ENCODE data around the gene TAS2R42.

TAS2R42 gene, protein sequence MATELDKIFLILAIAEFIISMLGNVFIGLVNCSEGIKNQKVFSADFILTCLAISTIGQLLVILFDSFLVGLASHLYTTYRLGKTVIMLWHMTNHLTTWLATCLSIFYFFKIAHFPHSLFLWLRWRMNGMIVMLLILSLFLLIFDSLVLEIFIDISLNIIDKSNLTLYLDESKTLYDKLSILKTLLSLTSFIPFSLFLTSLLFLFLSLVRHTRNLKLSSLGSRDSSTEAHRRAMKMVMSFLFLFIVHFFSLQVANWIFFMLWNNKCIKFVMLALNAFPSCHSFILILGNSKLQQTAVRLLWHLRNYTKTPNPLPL
- 0 reads per million in 3 donors for total RNA-seq

DNA sequence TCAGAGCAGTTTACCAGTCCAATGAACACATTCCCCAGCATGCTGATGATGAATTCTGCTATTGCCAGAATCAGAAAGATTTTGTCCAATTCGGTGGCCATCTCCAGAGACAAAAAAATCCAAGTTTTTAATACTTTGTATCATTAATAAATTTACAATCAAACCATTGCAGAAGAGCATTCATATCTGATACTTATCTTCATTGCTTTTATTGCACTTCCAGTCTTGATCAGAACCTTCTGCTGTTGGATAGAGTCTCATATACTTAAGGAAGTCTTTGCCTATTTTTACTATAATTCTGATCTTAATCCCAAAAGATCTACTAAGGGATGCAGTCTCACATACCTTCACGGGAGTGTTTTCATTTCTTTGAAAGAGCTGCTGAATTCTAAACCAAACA lies at the start of gene TAS2R42:
TSS of gene TAS2R42 (minus strand) at position 101 of the 400 bp plus-strand sequence. CDS start at position 101, 0 bp downstream.
- no peak within 1 kb of the TSS for H3K27ac ChIP-seq (ENCODE audit: insufficient read depth, low read length, poor library complexity, severe bottlenecking)
- no peaks in the 10 kb centered on the region for H3K4me1 ChIP-seq (ENCODE audit: control insufficient read depth, insufficient read depth, low read length, poor library complexity, severe bottlenecking)
- DNase-seq, result no peak
- no peaks in the 10 kb centered on the region for H3K9me3 ChIP-seq (ENCODE audit: control insufficient read depth, low read length)
- no peak within 1 kb of the TSS for H3K4me3 ChIP-seq (ENCODE audit: insufficient read depth, low read depth, low read length, poor library complexity, severe bottlenecking)
- H3K27me3 ChIP-seq (replicated peaks; ENCODE audit: control insufficient read depth, insufficient read depth, low read length, poor library complexity, severe bottlenecking), result no peaks in the 10 kb centered on the region
- H3K36me3 ChIP-seq (ENCODE audit: control insufficient read depth, insufficient read depth, low read length), result no peaks in the 10 kb centered on the region

GRCh38 chr12:11233532-11233931 lies 46.8 kb upstream of the TAS2R42 start:
- Histone ChIP-seq H3K9me3 (ENCODE audit: control insufficient read depth, low read length) (no peaks in the 10 kb centered on the region), H3K4me3 (ENCODE audit: insufficient read depth, low read depth, low read length, poor library complexity, severe bottlenecking) (no peak overlapping the region), H3K27me3 (replicated peaks; ENCODE audit: control insufficient read depth, insufficient read depth, low read length, poor library complexity, severe bottlenecking) (no peaks in the 10 kb centered on the region), H3K36me3 (ENCODE audit: control insufficient read depth, insufficient read depth, low read length) (no peaks in the 10 kb centered on the region), H3K27ac (ENCODE audit: insufficient read depth, low read length, poor library complexity, severe bottlenecking) (no peak overlapping the region), H3K4me1 (ENCODE audit: control insufficient read depth, insufficient read depth, low read length, poor library complexity, severe bottlenecking) (no peaks in the 10 kb centered on the region)
- no peak for DNase-seq

GRCh38 chr12:11228296-11228879 lies 41.7 kb upstream of the TAS2R42 start:
- no peaks in the 10 kb centered on the region for H3K9me3 ChIP-seq (ENCODE audit: control insufficient read depth, low read length)
- no peak overlapping the region for H3K4me3 ChIP-seq (ENCODE audit: insufficient read depth, low read depth, low read length, poor library complexity, severe bottlenecking)
- H3K4me1 ChIP-seq (ENCODE audit: control insufficient read depth, insufficient read depth, low read length, poor library complexity, severe bottlenecking), result no peaks in the 10 kb centered on the region
- no peak for DNase-seq
- H3K36me3 ChIP-seq (ENCODE audit: control insufficient read depth, insufficient read depth, low read length), result no peaks in the 10 kb centered on the region
- H3K27ac ChIP-seq (ENCODE audit: insufficient read depth, low read length, poor library complexity, severe bottlenecking), result no peak overlapping the region
- H3K27me3 ChIP-seq (replicated peaks; ENCODE audit: control insufficient read depth, insufficient read depth, low read length, poor library complexity, severe bottlenecking), result no peaks in the 10 kb centered on the region

GRCh38 chr12:11227373-11227772 lies 40.6 kb upstream of the TAS2R42 start:
- no peaks in the 10 kb centered on the region for H3K9me3 ChIP-seq (ENCODE audit: control insufficient read depth, low read length)
- no peak overlapping the region for H3K27ac ChIP-seq (ENCODE audit: insufficient read depth, low read length, poor library complexity, severe bottlenecking)
- no peaks in the 10 kb centered on the region for H3K27me3 ChIP-seq (replicated peaks; ENCODE audit: control insufficient read depth, insufficient read depth, low read length, poor library complexity, severe bottlenecking)
- no peak overlapping the region for H3K4me3 ChIP-seq (ENCODE audit: insufficient read depth, low read depth, low read length, poor library complexity, severe bottlenecking)
- no peaks in the 10 kb centered on the region for H3K36me3 ChIP-seq (ENCODE audit: control insufficient read depth, insufficient read depth, low read length)
- DNase-seq, result no peak
- no peaks in the 10 kb centered on the region for H3K4me1 ChIP-seq (ENCODE audit: control insufficient read depth, insufficient read depth, low read length, poor library complexity, severe bottlenecking)

GRCh38 chr12:11209113-11209512 lies 22.4 kb upstream of the TAS2R42 start:
- no peaks in the 10 kb centered on the region for H3K9me3 ChIP-seq (ENCODE audit: control insufficient read depth, low read length)
- DNase-seq, result no peak
- H3K4me1 ChIP-seq (ENCODE audit: control insufficient read depth, insufficient read depth, low read length, poor library complexity, severe bottlenecking), result no peaks in the 10 kb centered on the region
- no peak overlapping the region for H3K27ac ChIP-seq (ENCODE audit: insufficient read depth, low read length, poor library complexity, severe bottlenecking)
- no peaks in the 10 kb centered on the region for H3K27me3 ChIP-seq (replicated peaks; ENCODE audit: control insufficient read depth, insufficient read depth, low read length, poor library complexity, severe bottlenecking)
- H3K36me3 ChIP-seq (ENCODE audit: control insufficient read depth, insufficient read depth, low read length), result no peaks in the 10 kb centered on the region
- no peak overlapping the region for H3K4me3 ChIP-seq (ENCODE audit: insufficient read depth, low read depth, low read length, poor library complexity, severe bottlenecking)

- Histone ChIP-seq H3K9me3 (ENCODE audit: control insufficient read depth, low read length) (no peaks in the 10 kb centered on the region), H3K4me1 (ENCODE audit: control insufficient read depth, insufficient read depth, low read length, poor library complexity, severe bottlenecking) (no peaks in the 10 kb centered on the region), H3K4me3 (ENCODE audit: insufficient read depth, low read depth, low read length, poor library complexity, severe bottlenecking) (no peak overlapping the region), H3K36me3 (ENCODE audit: control insufficient read depth, insufficient read depth, low read length) (no peaks in the 10 kb centered on the region), H3K27me3 (replicated peaks; ENCODE audit: control insufficient read depth, insufficient read depth, low read length, poor library complexity, severe bottlenecking) (no peaks in the 10 kb centered on the region), H3K27ac (ENCODE audit: insufficient read depth, low read length, poor library complexity, severe bottlenecking) (no peak overlapping the region)
- no peak for DNase-seq
These were observed 17.4 kb upstream of the TAS2R42 start for GRCh38 chr12:11204173-11204572.

DNA sequence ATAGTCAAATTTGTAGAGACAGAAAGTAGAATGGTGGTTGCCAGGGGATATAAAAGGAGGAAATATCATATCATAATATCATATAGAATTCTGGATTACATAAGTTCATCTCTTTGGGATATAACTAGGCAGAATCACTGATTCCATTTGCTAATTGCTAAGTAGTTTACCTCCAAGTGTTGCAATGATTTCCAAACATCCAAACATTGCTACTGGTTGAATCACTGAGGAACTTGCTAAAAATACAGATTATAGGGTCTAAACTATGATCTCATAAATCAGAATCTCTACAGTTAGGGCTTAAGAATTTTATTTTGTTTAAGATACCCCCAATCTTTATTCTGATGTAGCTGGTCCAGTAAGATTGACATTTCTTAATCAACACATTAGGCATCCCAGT lies 16.1 kb upstream of the TAS2R42 start:
- no peak overlapping the region for H3K27ac ChIP-seq (ENCODE audit: insufficient read depth, low read length, poor library complexity, severe bottlenecking)
- H3K36me3 ChIP-seq (ENCODE audit: control insufficient read depth, insufficient read depth, low read length), result no peaks in the 10 kb centered on the region
- no peaks in the 10 kb centered on the region for H3K4me1 ChIP-seq (ENCODE audit: control insufficient read depth, insufficient read depth, low read length, poor library complexity, severe bottlenecking)
- no peak overlapping the region for H3K4me3 ChIP-seq (ENCODE audit: insufficient read depth, low read depth, low read length, poor library complexity, severe bottlenecking)
- no peak for DNase-seq
- no peaks in the 10 kb centered on the region for H3K27me3 ChIP-seq (replicated peaks; ENCODE audit: control insufficient read depth, insufficient read depth, low read length, poor library complexity, severe bottlenecking)
- no peaks in the 10 kb centered on the region for H3K9me3 ChIP-seq (ENCODE audit: control insufficient read depth, low read length)

DNA sequence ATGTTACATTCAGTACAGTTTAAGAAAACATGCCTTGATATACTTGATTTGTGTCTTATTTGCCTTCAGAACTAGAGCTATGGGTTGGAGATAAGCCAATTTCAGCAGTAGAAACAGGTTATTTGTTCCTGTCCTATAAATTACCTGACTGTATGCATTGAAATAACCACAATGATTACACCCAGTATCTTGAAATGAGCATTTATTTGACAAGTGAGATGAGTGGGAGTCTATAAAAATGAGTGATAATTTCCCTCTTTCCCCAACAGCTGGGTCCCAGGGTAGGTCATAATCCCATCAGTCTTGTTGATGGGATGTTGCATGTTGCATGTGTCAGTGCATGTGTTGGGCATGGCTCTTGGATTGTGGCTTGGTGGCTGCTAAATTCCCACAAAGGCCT lies 3.7 kb downstream of the TAS2R42 start:
- H3K9me3 ChIP-seq (ENCODE audit: control insufficient read depth, low read length), result no peaks in the 10 kb centered on the region
- no peak overlapping the region for H3K27ac ChIP-seq (ENCODE audit: insufficient read depth, low read length, poor library complexity, severe bottlenecking)
- H3K36me3 ChIP-seq (ENCODE audit: control insufficient read depth, insufficient read depth, low read length), result no peaks in the 10 kb centered on the region
- no peaks in the 10 kb centered on the region for H3K4me1 ChIP-seq (ENCODE audit: control insufficient read depth, insufficient read depth, low read length, poor library complexity, severe bottlenecking)
- H3K27me3 ChIP-seq (replicated peaks; ENCODE audit: control insufficient read depth, insufficient read depth, low read length, poor library complexity, severe bottlenecking), result no peaks in the 10 kb centered on the region
- no peak overlapping the region for H3K4me3 ChIP-seq (ENCODE audit: insufficient read depth, low read depth, low read length, poor library complexity, severe bottlenecking)
- DNase-seq, result no peak

DNA sequence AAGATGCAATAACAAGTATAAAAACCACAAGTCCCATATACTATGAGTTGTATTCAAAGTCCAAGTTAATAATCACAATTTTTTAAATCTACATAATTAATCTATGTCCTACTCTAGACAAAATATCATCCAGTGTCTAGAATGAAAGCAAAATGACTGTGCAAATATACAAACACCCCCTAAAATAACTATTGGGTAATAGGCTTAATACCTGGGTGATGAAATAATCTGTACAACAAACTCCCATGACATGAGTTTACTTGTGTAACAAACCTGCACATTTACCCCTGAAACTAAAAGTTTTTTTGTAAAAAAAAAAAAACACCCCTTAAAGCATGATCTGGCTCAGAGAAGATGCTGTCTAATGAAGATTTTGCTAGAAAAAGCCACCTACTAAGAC lies 4.2 kb downstream of the TAS2R42 start:
- H3K4me3 ChIP-seq (ENCODE audit: insufficient read depth, low read depth, low read length, poor library complexity, severe bottlenecking), result no peak overlapping the region
- H3K36me3 ChIP-seq (ENCODE audit: control insufficient read depth, insufficient read depth, low read length), result no peaks in the 10 kb centered on the region
- no peaks in the 10 kb centered on the region for H3K9me3 ChIP-seq (ENCODE audit: control insufficient read depth, low read length)
- no peak for DNase-seq
- H3K4me1 ChIP-seq (ENCODE audit: control insufficient read depth, insufficient read depth, low read length, poor library complexity, severe bottlenecking), result no peaks in the 10 kb centered on the region
- no peaks in the 10 kb centered on the region for H3K27me3 ChIP-seq (replicated peaks; ENCODE audit: control insufficient read depth, insufficient read depth, low read length, poor library complexity, severe bottlenecking)
- H3K27ac ChIP-seq (ENCODE audit: insufficient read depth, low read length, poor library complexity, severe bottlenecking), result no peak overlapping the region

DNA sequence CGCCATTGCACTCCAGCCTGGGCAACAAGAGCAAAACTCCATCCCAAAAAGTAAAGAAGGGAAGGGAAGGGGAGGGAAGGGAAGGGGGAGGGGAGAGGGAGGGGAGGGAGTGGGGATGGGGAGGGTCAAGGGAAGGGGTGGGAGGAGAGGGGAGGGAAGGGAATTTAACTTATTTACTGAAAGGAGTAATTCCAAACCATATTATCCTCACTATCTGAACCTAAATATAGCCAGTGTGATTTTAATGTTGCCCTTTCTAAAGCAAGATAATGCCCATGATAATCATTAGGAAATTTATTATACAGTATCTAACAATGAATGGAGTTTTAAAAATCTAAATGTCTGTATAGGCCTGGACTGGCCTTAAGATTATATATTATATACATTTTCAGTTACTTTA lies 8.5 kb downstream of the TAS2R42 start:
- no peaks in the 10 kb centered on the region for H3K9me3 ChIP-seq (ENCODE audit: control insufficient read depth, low read length)
- DNase-seq, result no peak

More for the DNA sequence above, 8.5 kb downstream of the TAS2R42 start:
- Histone ChIP-seq H3K4me1 (ENCODE audit: control insufficient read depth, insufficient read depth, low read length, poor library complexity, severe bottlenecking) (no peaks in the 10 kb centered on the region), H3K27ac (ENCODE audit: insufficient read depth, low read length, poor library complexity, severe bottlenecking) (no peak overlapping the region), H3K36me3 (ENCODE audit: control insufficient read depth, insufficient read depth, low read length) (peaks cover 3% of the 10 kb centered on the region), H3K27me3 (replicated peaks; ENCODE audit: control insufficient read depth, insufficient read depth, low read length, poor library complexity, severe bottlenecking) (no peaks in the 10 kb centered on the region), H3K4me3 (ENCODE audit: insufficient read depth, low read depth, low read length, poor library complexity, severe bottlenecking) (no peak overlapping the region)

All from effector memory CD4-positive, alpha-beta T cell (primary cell).